ENCODE results near the gene PHKG1. TPM values are rescaled to one million over a fixed set of nuclear protein-coding genes. Genes with fewer than 3 reads are reported as not detected.

The PHKG1 gene
- total RNA-seq, 3 donors from 2014 or later (not counting 1 experiment from before 2014, with no cell fraction given), result 4.9 to 5.6 (median 5.0) TPM

GRCh38 chr7:56079450-56080185 lies 13.1 kb downstream of the PHKG1 start:
- Mint-ChIP-seq H3K36me3 (no peaks in the 10 kb centered on the region), H3K4me3 (no peak overlapping the region)
- intact Hi-C loops (cut with micrococcal nuclease), result no loop called here

DNA sequence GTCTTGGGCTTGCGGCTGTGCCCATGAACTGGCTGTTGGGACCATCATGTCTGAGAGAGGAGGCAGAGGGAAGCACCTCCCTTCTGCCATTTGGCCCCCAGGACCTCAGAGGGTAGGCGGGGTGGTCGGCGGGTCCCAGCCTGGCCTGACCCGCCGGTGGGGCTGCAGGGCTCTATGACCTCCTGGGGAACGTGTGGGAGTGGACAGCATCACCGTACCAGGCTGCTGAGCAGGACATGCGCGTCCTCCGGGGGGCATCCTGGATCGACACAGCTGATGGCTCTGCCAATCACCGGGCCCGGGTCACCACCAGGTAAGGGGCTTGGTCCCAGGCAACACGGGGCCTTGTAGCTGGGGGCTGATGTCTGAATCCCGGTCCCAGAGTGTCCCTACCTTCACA lies 14.6 kb downstream of the PHKG1 start:
- H3K27ac Mint-ChIP-seq, result no peak overlapping the region
- H3K36me3 Mint-ChIP-seq, result peaks cover 7% of the 10 kb centered on the region
- Histone ChIP-seq H3K27ac (ENCODE audit: low read length) (no peak overlapping the region), H3K4me3 (ENCODE audit: low read length) (no peak overlapping the region), H3K36me3 (ENCODE audit: control insufficient read depth, insufficient read depth, low read length) (peaks cover 19% of the 10 kb centered on the region), H3K27me3 (ENCODE audit: control insufficient read depth, insufficient read depth, low read length) (no peaks in the 10 kb centered on the region), H3K9me3 (ENCODE audit: control insufficient read depth, insufficient read depth, low read length) (no peaks in the 10 kb centered on the region), H3K4me1 (ENCODE audit: control insufficient read depth, insufficient read depth, low read length) (peaks cover 5% of the 10 kb centered on the region)
- WGBS (ENCODE audit: insufficient coverage), result 95% methylated on average over 16 of the region's 16 CpGs
- DNase-seq (no peak), ATAC-seq (no peak)
- no peaks in the 10 kb centered on the region for H3K27me3 Mint-ChIP-seq (ENCODE audit: low read depth in 2 of 2)
- no peak overlapping the region for H3K4me3 Mint-ChIP-seq
- TF ChIP-seq CTCF (IDR thresholded peaks at IDR 0.05), result no peak
- H3K9me3 Mint-ChIP-seq, result no peaks in the 10 kb centered on the region
- peaks cover 6 to 10% of the 10 kb centered on the region in 2 donors for H3K4me1 Mint-ChIP-seq
- intact Hi-C loops (cut with micrococcal nuclease), result no loop called here

More at GRCh38 chr7:56079450-56080185, 13.1 kb downstream of the PHKG1 start:
- Mint-ChIP-seq H3K9me3 (no peaks in the 10 kb centered on the region), H3K27me3 (ENCODE audit: low read depth in 2 of 2) (no peaks in the 10 kb centered on the region), H3K27ac (peak overlapping the region in 1 of 2 donors; percentile 36), H3K4me1 (peaks cover 0 to 3% of the 10 kb centered on the region in 2 donors)
- H3K9me3 ChIP-seq (ENCODE audit: control insufficient read depth, insufficient read depth, low read length), result no peaks in the 10 kb centered on the region
- 79% methylated on average over 12 of the region's 12 CpGs for WGBS (ENCODE audit: insufficient coverage)
- DNase-seq, result no peak
- H3K4me3 ChIP-seq (ENCODE audit: low read length), result no peak overlapping the region
- no peak for TF ChIP-seq CTCF (IDR thresholded peaks at IDR 0.05)
- H3K36me3 ChIP-seq (ENCODE audit: control insufficient read depth, insufficient read depth, low read length), result peaks cover 19% of the 10 kb centered on the region
- no peaks in the 10 kb centered on the region for H3K27me3 ChIP-seq (ENCODE audit: control insufficient read depth, insufficient read depth, low read length)
- H3K27ac ChIP-seq (ENCODE audit: low read length), result no peak overlapping the region
- H3K4me1 ChIP-seq (ENCODE audit: control insufficient read depth, insufficient read depth, low read length), result no peaks in the 10 kb centered on the region
- no peak for ATAC-seq

- peaks cover 5% of the 10 kb centered on the region for H3K4me1 ChIP-seq (ENCODE audit: control insufficient read depth, insufficient read depth, low read length)
- ATAC-seq, result no peak
- H3K9me3 Mint-ChIP-seq, result no peaks in the 10 kb centered on the region
- no peak overlapping the region for H3K27ac ChIP-seq (ENCODE audit: low read length)
- intact Hi-C loops (cut with micrococcal nuclease), result no loop called here
- no peaks in the 10 kb centered on the region for H3K27me3 ChIP-seq (ENCODE audit: control insufficient read depth, insufficient read depth, low read length)
- H3K36me3 Mint-ChIP-seq, result peaks cover 7% of the 10 kb centered on the region
- 97% methylated on average over 3 of the region's 3 CpGs for WGBS (ENCODE audit: insufficient coverage)
- H3K27me3 Mint-ChIP-seq (ENCODE audit: low read depth in 2 of 2), result no peaks in the 10 kb centered on the region
- TF ChIP-seq CTCF (IDR thresholded peaks at IDR 0.05), result no peak
- no peak overlapping the region for H3K4me3 ChIP-seq (ENCODE audit: low read length)
- peaks cover 6 to 14% of the 10 kb centered on the region in 2 donors for H3K4me1 Mint-ChIP-seq
- H3K36me3 ChIP-seq (ENCODE audit: control insufficient read depth, insufficient read depth, low read length), result peaks cover 22% of the 10 kb centered on the region
- no peak overlapping the region for H3K4me3 Mint-ChIP-seq
- H3K9me3 ChIP-seq (ENCODE audit: control insufficient read depth, insufficient read depth, low read length), result no peaks in the 10 kb centered on the region
- DNase-seq, result no peak
- H3K27ac Mint-ChIP-seq, result no peak overlapping the region
Observed at GRCh38 chr7:56077681-56078080, 15.1 kb downstream of the PHKG1 start.
